Activated naive CD8-positive, alpha-beta T cell treated with anti-CD3 and anti-CD28 coated beads, Interleukin-2, amount 10 ng/mL, durations not matched to agents 7 days and 5 days (primary cell): Measurements from ENCODE around the gene ZNF574. TPM values are rescaled to one million over a fixed set of nuclear protein-coding genes. Genes with fewer than 3 reads are reported as not detected.
"Not testable (repeated sequence)": the region's sequence is repeated elsewhere in the genome, so short reads cannot be mapped to it uniquely, and the experiment has no call there.

Source experiments
- ATAC-seq: fragments of 150-1000 bp; cut with Tn5 transposase; one replicate; pipeline ENCODE4 v1.10.0; 2021; ENCODE audit warnings: low read depth, moderate library complexity
- POLR2A ChIA-PET: fragments of 350-600 bp; sonication (Branson Sonifier 250); formaldehyde crosslinking; loops from one replicate; lab custom pipeline; 2021; ENCODE audit warnings: antibody characterized with exemption; lab: Charles Lee
- DNase-seq: peaks from one replicate; pipeline ENCODE4 v3.0.0; 2021
- H3K27ac Mint-ChIP-seq: one replicate; pipeline ENCODE4 v1.8.0; 2022; ENCODE audit warnings: mild to moderate bottlenecking, mixed read lengths
- H3K27me3 Mint-ChIP-seq: one replicate; pipeline ENCODE4 v1.8.0; 2022; ENCODE audit warnings: mild to moderate bottlenecking, moderate library complexity, mixed read lengths
- H3K36me3 Mint-ChIP-seq: one replicate; pipeline ENCODE4 v1.8.0; 2021; ENCODE audit warnings: mild to moderate bottlenecking, mixed read lengths
- H3K4me1 Mint-ChIP-seq: one replicate; pipeline ENCODE4 v1.8.0; 2021; ENCODE audit warnings: mixed read lengths
- H3K4me3 Mint-ChIP-seq: one replicate; pipeline ENCODE4 v1.8.0; 2022; ENCODE audit warnings: mild to moderate bottlenecking, moderate library complexity, mixed read lengths
- H3K9me3 Mint-ChIP-seq: one replicate; pipeline ENCODE4 v1.8.0; 2021; ENCODE audit warnings: mixed read lengths
- total RNA-seq, 2 experiments: library from RNA; stranded (reverse); gene quantifications; one replicate each; pipeline ENCODE4 v1.2.3, GENCODE V29; 2021

ZNF574 gene
- total RNA-seq, 2 experiments from 2014 or later: 17.6 to 18.9 TPM

GRCh38 chr19:42092350-42092749 lies 16.4 kb downstream of the ZNF574 start:
- peak; percentile 64 for DNase-seq
- no peaks in the 10 kb centered on the region for H3K9me3 Mint-ChIP-seq
- H3K27ac Mint-ChIP-seq: peak overlapping the region; percentile 84
- peaks cover 31% of the 10 kb centered on the region for H3K4me1 Mint-ChIP-seq
- no peaks in the 10 kb centered on the region for H3K27me3 Mint-ChIP-seq
- ATAC-seq: peak; percentile 73
- POLR2A ChIA-PET: no interaction called here
- H3K4me3 Mint-ChIP-seq: no peak overlapping the region
- H3K36me3 Mint-ChIP-seq: peaks cover 6% of the 10 kb centered on the region

- Mint-ChIP-seq H3K9me3 (no peaks in the 10 kb centered on the region), H3K4me1 (peaks cover 29% of the 10 kb centered on the region), H3K27me3 (no peaks in the 10 kb centered on the region), H3K36me3 (peaks cover 6% of the 10 kb centered on the region), H3K27ac (no peak overlapping the region), H3K4me3 (no peak overlapping the region)
- no peak for ATAC-seq
- DNase-seq: no peak
- POLR2A ChIA-PET: no interaction called here
Observed at GRCh38 chr19:42093505-42093904, 17.5 kb downstream of the ZNF574 start.

- no peak overlapping the region for H3K4me3 Mint-ChIP-seq
- DNase-seq: no peak
- peaks cover 6% of the 10 kb centered on the region for H3K36me3 Mint-ChIP-seq
- POLR2A ChIA-PET: no interaction called here
- no peaks in the 10 kb centered on the region for H3K9me3 Mint-ChIP-seq
- no peak overlapping the region for H3K27ac Mint-ChIP-seq
- peaks cover 26% of the 10 kb centered on the region for H3K4me1 Mint-ChIP-seq
- H3K27me3 Mint-ChIP-seq: no peaks in the 10 kb centered on the region
- no peak for ATAC-seq
Observed at GRCh38 chr19:42093926-42094325, 18.0 kb downstream of the ZNF574 start.

GRCh38 chr19:42095142-42095813 lies 19.3 kb downstream of the ZNF574 start:
- no peak for ATAC-seq
- POLR2A ChIA-PET: no interaction called here

GRCh38 chr19:42095814-42096230 lies 19.9 kb downstream of the ZNF574 start:
- POLR2A ChIA-PET: no interaction called here
- no peak for ATAC-seq
- Mint-ChIP-seq H3K4me1 (peaks cover 8% of the 10 kb centered on the region), H3K27me3 (no peaks in the 10 kb centered on the region), H3K9me3 (no peaks in the 10 kb centered on the region), H3K4me3 (no peak overlapping the region), H3K36me3 (peaks cover 6% of the 10 kb centered on the region), H3K27ac (no peak overlapping the region)
- no peak for DNase-seq

More at GRCh38 chr19:42095142-42095813, 19.3 kb downstream of the ZNF574 start:
- Mint-ChIP-seq H3K4me1 (peaks cover 14% of the 10 kb centered on the region), H3K27ac (no peak overlapping the region), H3K4me3 (no peak overlapping the region), H3K27me3 (no peaks in the 10 kb centered on the region), H3K36me3 (peaks cover 6% of the 10 kb centered on the region), H3K9me3 (no peaks in the 10 kb centered on the region)
- no peak for DNase-seq

GRCh38 chr19:42096255-42096837 lies 20.4 kb downstream of the ZNF574 start:
- H3K27me3 Mint-ChIP-seq: no peaks in the 10 kb centered on the region
- no peak overlapping the region for H3K27ac Mint-ChIP-seq
- no peaks in the 10 kb centered on the region for H3K9me3 Mint-ChIP-seq
- DNase-seq (no peak), ATAC-seq (no peak)
- H3K36me3 Mint-ChIP-seq: peaks cover 8% of the 10 kb centered on the region
- POLR2A ChIA-PET: no interaction called here
- peaks cover 6% of the 10 kb centered on the region for H3K4me1 Mint-ChIP-seq
- no peak overlapping the region for H3K4me3 Mint-ChIP-seq

GRCh38 chr19:42097461-42097860 lies 21.5 kb downstream of the ZNF574 start:
- POLR2A ChIA-PET: no interaction called here
- no peak overlapping the region for H3K4me3 Mint-ChIP-seq
- H3K27me3 Mint-ChIP-seq: no peaks in the 10 kb centered on the region
- no peak overlapping the region for H3K27ac Mint-ChIP-seq
- no peak for DNase-seq
- H3K4me1 Mint-ChIP-seq: peaks cover 6% of the 10 kb centered on the region
- no peaks in the 10 kb centered on the region for H3K9me3 Mint-ChIP-seq
- no peak for ATAC-seq
- H3K36me3 Mint-ChIP-seq: peaks cover 6% of the 10 kb centered on the region

GRCh38 chr19:42098781-42099180 lies 22.8 kb downstream of the ZNF574 start:
- ATAC-seq (no peak), DNase-seq (no peak)
- H3K4me1 Mint-ChIP-seq: peaks cover 6% of the 10 kb centered on the region
- H3K27ac Mint-ChIP-seq: no peak overlapping the region
- no peak overlapping the region for H3K4me3 Mint-ChIP-seq
- no peaks in the 10 kb centered on the region for H3K9me3 Mint-ChIP-seq
- peaks cover 6% of the 10 kb centered on the region for H3K36me3 Mint-ChIP-seq
- no peaks in the 10 kb centered on the region for H3K27me3 Mint-ChIP-seq
- POLR2A ChIA-PET: no interaction called here

- no peak for ATAC-seq
- POLR2A ChIA-PET: interaction anchor here (0.5 kb wide), 1 partner anchor 12 kb away, joined by 3 read pairs; no protein-coding TSS in a partner anchor
- H3K27me3 Mint-ChIP-seq: no peaks in the 10 kb centered on the region
- DNase-seq: no peak
- no peak overlapping the region for H3K4me3 Mint-ChIP-seq
- H3K4me1 Mint-ChIP-seq: peaks cover 5% of the 10 kb centered on the region
- no peaks in the 10 kb centered on the region for H3K9me3 Mint-ChIP-seq
- H3K36me3 Mint-ChIP-seq: peaks cover 4% of the 10 kb centered on the region
- H3K27ac Mint-ChIP-seq: no peak overlapping the region
Observed at GRCh38 chr19:42099336-42099925, 23.5 kb downstream of the ZNF574 start.

GRCh38 chr19:42100241-42100640 lies 24.3 kb downstream of the ZNF574 start:
- H3K4me1 Mint-ChIP-seq, H3K4me3 Mint-ChIP-seq, H3K27me3 Mint-ChIP-seq, H3K9me3 Mint-ChIP-seq, ATAC-seq, H3K36me3 Mint-ChIP-seq, DNase-seq, H3K27ac Mint-ChIP-seq: not testable (repeated sequence)
- POLR2A ChIA-PET: interaction anchor here (1.1 kb wide), 1 partner anchor 32 kb away, joined by 7 read pairs; the partner anchor contains the start of gene POU2F2

GRCh38 chr19:42102877-42103276 lies 26.9 kb downstream of the ZNF574 start:
- Mint-ChIP-seq H3K27me3 (no peaks in the 10 kb centered on the region), H3K36me3 (peaks cover 3% of the 10 kb centered on the region), H3K9me3 (no peaks in the 10 kb centered on the region), H3K4me3 (no peak overlapping the region), H3K4me1 (peaks cover 12% of the 10 kb centered on the region), H3K27ac (no peak overlapping the region)
- no peak for ATAC-seq
- POLR2A ChIA-PET: interaction anchor here (0.6 to 1.1 kb wide), 3 partner anchors 16 to 330 kb away, joined by 3 to 4 read pairs (median 3); partner anchors contain the start of gene ZNF574
- no peak for DNase-seq

GRCh38 chr19:42105368-42105767 lies 29.4 kb downstream of the ZNF574 start:
- Mint-ChIP-seq H3K4me3 (no peak overlapping the region), H3K4me1 (peaks cover 20% of the 10 kb centered on the region), H3K27ac (no peak overlapping the region), H3K27me3 (no peaks in the 10 kb centered on the region), H3K36me3 (peaks cover 3% of the 10 kb centered on the region), H3K9me3 (no peaks in the 10 kb centered on the region)
- ATAC-seq (no peak), DNase-seq (no peak)
- POLR2A ChIA-PET: no interaction called here

- Mint-ChIP-seq H3K9me3 (no peaks in the 10 kb centered on the region), H3K27me3 (no peaks in the 10 kb centered on the region), H3K4me1 (peaks cover 24% of the 10 kb centered on the region), H3K4me3 (no peak overlapping the region), H3K27ac (peak overlapping the region; percentile 48), H3K36me3 (peaks cover 6% of the 10 kb centered on the region)
- DNase-seq (peak; percentile 87), ATAC-seq (peak; percentile 96)
- POLR2A ChIA-PET: interaction anchor here (0.6 to 0.9 kb wide), 2 partner anchors 24 to 135 kb away, joined by 3 read pairs; no protein-coding TSS in a partner anchor
Observed at GRCh38 chr19:42108527-42109389, 32.8 kb downstream of the ZNF574 start.
